Kidney (tissue), 14 donors: ENCODE measurements around the gene KAT8. TPM values are rescaled to one million over a fixed set of nuclear protein-coding genes. Genes with fewer than 3 reads are reported as not detected.

Source experiments
- DNase-seq, 5 donors: peaks; one replicate each; pipeline ENCODE4 v3.0.0-alpha.2; 2013 to 2020
- FAIRE-seq: peaks from 2 replicates; lab custom pipeline; 2012; peaks lifted over from hg19 to GRCh38; lab: Jason Lieb, UNC
- H3K27ac ChIP-seq, 2 donors: one replicate each; pipeline ENCODE4 v1.7.0; 2013; ENCODE audit warnings: low read depth in 2 of 2, low read length in 2 of 2, inconsistent platforms in 1 of 2
- H3K27me3 ChIP-seq: one replicate; pipeline ENCODE4 v1.7.1; 2013; ENCODE audit warnings: low read length, inconsistent platforms; ENCODE audit not compliant: control insufficient read depth, insufficient read depth
- H3K36me3 ChIP-seq, 3 donors: one replicate each; pipeline versions ENCODE4 v1.7.0 to v1.7.1; 2013; ENCODE audit warnings: low read length in 3 of 3, control low read depth in 1 of 3, inconsistent platforms in 1 of 3; ENCODE audit not compliant: insufficient read depth in 3 of 3, control insufficient read depth in 2 of 3
- H3K4me1 ChIP-seq, 3 donors: one replicate each; pipeline versions ENCODE4 v1.7.0 to v1.7.1; 2013; ENCODE audit warnings: low read length in 3 of 3, inconsistent platforms in 1 of 3, low read depth in 1 of 3; ENCODE audit not compliant: control insufficient read depth in 2 of 3, insufficient read depth in 2 of 3
- H3K4me3 ChIP-seq, 3 donors: one replicate each; pipeline versions ENCODE4 v1.7.0 to v1.8.1; 2013; ENCODE audit warnings: low read length in 3 of 3, control low read depth in 1 of 3, inconsistent platforms in 1 of 3
- H3K9ac ChIP-seq, 3 donors: one replicate each; pipeline versions ENCODE4 v1.7.0 to v1.7.1; 2013; ENCODE audit warnings: low read length in 3 of 3, control low read depth in 1 of 3, inconsistent platforms in 1 of 3
- H3K9me3 ChIP-seq, 3 donors: one replicate each; pipeline versions ENCODE4 v1.7.0 to v1.7.1; 2013; ENCODE audit warnings: low read length in 3 of 3, control low read depth in 1 of 3, inconsistent platforms in 1 of 3; ENCODE audit not compliant: control insufficient read depth in 2 of 3, insufficient read depth in 1 of 3
- CTCF ChIP-seq: IDR thresholded peaks from 3 replicates; pipeline ENCODE4 v1.5.1; 2012; ENCODE audit warnings: mild to moderate bottlenecking, moderate library complexity, borderline replicate concordance; ENCODE audit not compliant: insufficient read depth; ENCODE audit errors: extremely low read depth
- intact Hi-C: fragments of 100-400 bp; cut with DNase I; formaldehyde crosslinking; loops from one replicate; pipeline ENCODE4 v1.11.1; 2022
- polyA plus RNA-seq: library from polyadenylated mRNA; stranded (reverse); fragments of 350-450 nt; fragmentation: Illumina TruSeq; extraction: RNeasy Lipid Tissue Mini Kit (QIAGEN cat#74804); gene quantifications from one replicate; pipeline ENCODE4 v1.2.3, GENCODE V29; 2014; ENCODE audit warnings: low read depth, low replicate concordance; ENCODE audit not compliant: insufficient read depth
- total RNA-seq: library from RNA; stranded (reverse); fragmentation: NEBNext Ultra II Directional; extraction: Animal tissue kit (Norgen Biotek cat#: 25700); gene quantifications from one replicate; pipeline ENCODE4 v1.2.1, GENCODE V29; 2021
- donor health status: control.
- donor health status: control.
- donor health status: control.
- donor health status: control.
- donor health status: control.
- donor health status: DM: yes; HTN: yes; CAD: no.
- donor health status: Normal renal cell carcinoma (clear cell type).

KAT8 gene
- total and polyA plus RNA-seq, 2 donors from 2014 or later, result 40.9 to 83.8 TPM

GRCh38 chr16:31108035-31108793 is 9.2 kb upstream of the KAT8 start, which contains the start of gene BCKDK:
BCKDK (plus strand) TSS chr16:31108386; CDS start chr16:31109224, 838 bp downstream.
- intact Hi-C loops, result no loop called here
- no peak for FAIRE-seq
- Histone ChIP-seq H3K9ac (peak within 1 kb of the TSS in 2 of 3 donors; percentile 86 to 87), H3K4me3 (peak within 1 kb of the TSS; percentile 58 to 68 (median 59)), H3K9me3 (no peaks in the 10 kb centered on the region), H3K27ac (peak within 1 kb of the TSS; percentile 73 to 78), H3K36me3 (peaks cover 0 to 19% (median 8%) of the 10 kb centered on the region in 3 donors), H3K4me1 (peaks cover 0 to 19% (median 5%) of the 10 kb centered on the region in 3 donors), H3K27me3 (no peaks in the 10 kb centered on the region)
- peak; percentile 70 to 91 (median 81) for DNase-seq
- no peak for TF ChIP-seq CTCF

GRCh38 chr16:31108794-31109558 is 8.5 kb upstream of the KAT8 start:
- FAIRE-seq, result no peak
- Histone ChIP-seq H3K36me3 (peaks cover 0 to 19% (median 8%) of the 10 kb centered on the region in 3 donors), H3K9ac (peak overlapping the region in 2 of 3 donors; percentile 86 to 87), H3K4me3 (peak overlapping the region; percentile 44 to 68 (median 58)), H3K9me3 (no peaks in the 10 kb centered on the region), H3K27me3 (no peaks in the 10 kb centered on the region), H3K27ac (peak overlapping the region; percentile 73 to 78), H3K4me1 (peaks cover 0 to 20% (median 12%) of the 10 kb centered on the region in 3 donors)
- intact Hi-C loops, result no loop called here
- peak in 1 of 5 donors; percentile 73 for DNase-seq
- TF ChIP-seq CTCF, result no peak

- Histone ChIP-seq H3K9me3 (no peaks in the 10 kb centered on the region), H3K4me3 (no peak overlapping the region), H3K36me3 (peaks cover 0 to 19% (median 8%) of the 10 kb centered on the region in 3 donors), H3K9ac (no peak overlapping the region), H3K27me3 (no peaks in the 10 kb centered on the region), H3K4me1 (peaks cover 0 to 20% (median 12%) of the 10 kb centered on the region in 3 donors), H3K27ac (no peak overlapping the region)
- no peak for TF ChIP-seq CTCF
- intact Hi-C loops, result no loop called here
- DNase-seq, result no peak
- FAIRE-seq, result no peak
Measured at GRCh38 chr16:31109622-31110021, 7.8 kb upstream of the KAT8 start.
